Endothelial cell (in vitro differentiated cells): ENCODE results near the gene SOX6. TPM values are rescaled to one million over a fixed set of nuclear protein-coding genes. Genes with fewer than 3 reads are reported as not detected.

Experiments used
- DNase-seq: peaks from one replicate; pipeline ENCODE4 v3.0.0; 2021; ENCODE audit warnings: low spot score
- H3K27ac Mint-ChIP-seq: one replicate; pipeline ENCODE4 v1.8.0; 2021; ENCODE audit warnings: mixed read lengths, inconsistent platforms; ENCODE audit not compliant: unreplicated experiment
- H3K27me3 Mint-ChIP-seq: one replicate; pipeline ENCODE4 v1.8.0; 2021; ENCODE audit warnings: mild to moderate bottlenecking, moderate library complexity, mixed read lengths, inconsistent platforms; ENCODE audit not compliant: unreplicated experiment
- H3K36me3 Mint-ChIP-seq: one replicate; pipeline ENCODE4 v1.8.0; 2021; ENCODE audit warnings: mild to moderate bottlenecking, low read depth, mixed read lengths, inconsistent platforms; ENCODE audit not compliant: unreplicated experiment
- H3K4me1 Mint-ChIP-seq: one replicate; pipeline ENCODE4 v1.8.0; 2021; ENCODE audit warnings: mild to moderate bottlenecking, mixed read lengths, inconsistent platforms; ENCODE audit not compliant: unreplicated experiment
- H3K4me3 Mint-ChIP-seq: one replicate; pipeline ENCODE4 v1.8.0; 2021; ENCODE audit warnings: mild to moderate bottlenecking, mixed read lengths, inconsistent platforms; ENCODE audit not compliant: unreplicated experiment
- H3K9me3 Mint-ChIP-seq: one replicate; pipeline ENCODE4 v1.8.0; 2021; ENCODE audit warnings: mixed read lengths, inconsistent platforms; ENCODE audit not compliant: unreplicated experiment
- total RNA-seq: library from RNA; stranded (reverse); fragmentation: NEBNext Ultra II Directional; extraction: Animal tissue kit (Norgen Biotek cat#: 25700); gene quantifications from one replicate; pipeline ENCODE4 v1.2.1, GENCODE V29; 2021; ENCODE audit not compliant: unreplicated experiment
- TF ChIP-seq, protein P1 (sequence below): fragments of 200-600 bp; sonication (generic); IDR thresholded peaks from one replicate; pipeline ENCODE4 v1.5.0; 2021; ENCODE audit warnings: antibody characterized with exemption; ENCODE audit not compliant: unreplicated experiment

Gene SOX6
- total RNA-seq, 1 donor from 2014 or later = 21.0 TPM

- Mint-ChIP-seq H3K27ac (no peak overlapping the region), H3K4me3 (no peak overlapping the region), H3K4me1 (no peaks in the 10 kb centered on the region), H3K36me3 (no peaks in the 10 kb centered on the region), H3K27me3 (peaks cover 1% of the 10 kb centered on the region), H3K9me3 (no peaks in the 10 kb centered on the region)
- TF ChIP-seq, protein P1, sequence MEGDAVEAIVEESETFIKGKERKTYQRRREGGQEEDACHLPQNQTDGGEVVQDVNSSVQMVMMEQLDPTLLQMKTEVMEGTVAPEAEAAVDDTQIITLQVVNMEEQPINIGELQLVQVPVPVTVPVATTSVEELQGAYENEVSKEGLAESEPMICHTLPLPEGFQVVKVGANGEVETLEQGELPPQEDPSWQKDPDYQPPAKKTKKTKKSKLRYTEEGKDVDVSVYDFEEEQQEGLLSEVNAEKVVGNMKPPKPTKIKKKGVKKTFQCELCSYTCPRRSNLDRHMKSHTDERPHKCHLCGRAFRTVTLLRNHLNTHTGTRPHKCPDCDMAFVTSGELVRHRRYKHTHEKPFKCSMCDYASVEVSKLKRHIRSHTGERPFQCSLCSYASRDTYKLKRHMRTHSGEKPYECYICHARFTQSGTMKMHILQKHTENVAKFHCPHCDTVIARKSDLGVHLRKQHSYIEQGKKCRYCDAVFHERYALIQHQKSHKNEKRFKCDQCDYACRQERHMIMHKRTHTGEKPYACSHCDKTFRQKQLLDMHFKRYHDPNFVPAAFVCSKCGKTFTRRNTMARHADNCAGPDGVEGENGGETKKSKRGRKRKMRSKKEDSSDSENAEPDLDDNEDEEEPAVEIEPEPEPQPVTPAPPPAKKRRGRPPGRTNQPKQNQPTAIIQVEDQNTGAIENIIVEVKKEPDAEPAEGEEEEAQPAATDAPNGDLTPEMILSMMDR = no peak
- DNase-seq = no peak
Observed at GRCh38 chr11:16049611-16050010, 306.7 kb downstream of the SOX6 start.

DNA sequence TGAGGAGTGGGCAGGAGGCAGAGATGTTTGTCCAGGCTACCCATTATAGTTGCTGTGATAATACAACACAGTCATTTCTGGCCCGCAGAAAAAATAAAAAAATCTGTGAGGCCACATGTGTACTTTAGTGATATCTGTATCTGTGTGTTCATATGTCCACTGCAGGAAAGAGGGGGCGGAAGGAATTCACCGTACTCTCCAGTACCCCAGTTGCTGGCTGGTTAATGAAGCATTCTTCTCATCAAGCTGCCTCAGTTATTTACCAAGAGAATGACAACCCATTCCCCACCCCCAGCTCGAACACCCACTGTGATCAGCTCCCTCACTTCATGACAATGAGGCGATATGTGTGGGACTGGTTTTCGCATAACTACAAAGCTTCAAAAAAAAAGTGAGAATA is 309.3 kb downstream of the SOX6 start:
- DNase-seq = no peak

DNA sequence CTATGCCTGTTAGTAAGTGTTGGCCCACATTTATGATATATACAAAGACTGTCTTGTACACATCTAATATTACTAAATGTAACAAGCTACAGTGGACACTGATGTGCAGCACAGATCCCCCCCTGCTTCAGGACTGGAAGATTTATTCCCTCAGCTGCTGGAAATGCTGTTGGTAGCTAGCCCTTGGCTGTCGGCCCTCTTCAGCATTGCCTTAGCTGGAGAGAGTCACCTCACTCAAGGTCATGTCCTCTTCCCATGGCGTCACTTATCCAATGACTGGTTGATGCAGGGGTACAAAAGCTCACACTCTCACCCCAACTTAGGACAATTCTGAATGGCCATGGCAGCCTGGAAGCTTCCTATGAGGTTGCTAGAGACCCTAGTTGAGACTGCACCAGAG is 312.7 kb downstream of the SOX6 start:
- no peaks in the 10 kb centered on the region for H3K36me3 Mint-ChIP-seq
- TF ChIP-seq, protein P1 = no peak
- DNase-seq = no peak
- no peaks in the 10 kb centered on the region for H3K27me3 Mint-ChIP-seq
- no peaks in the 10 kb centered on the region for H3K9me3 Mint-ChIP-seq
- peaks cover 9% of the 10 kb centered on the region for H3K4me1 Mint-ChIP-seq
- H3K4me3 Mint-ChIP-seq = no peak overlapping the region
- no peak overlapping the region for H3K27ac Mint-ChIP-seq

More for the DNA sequence above, 309.3 kb downstream of the SOX6 start:
- Mint-ChIP-seq H3K9me3 (no peaks in the 10 kb centered on the region), H3K4me3 (no peak overlapping the region), H3K4me1 (peaks cover 2% of the 10 kb centered on the region), H3K36me3 (no peaks in the 10 kb centered on the region), H3K27me3 (no peaks in the 10 kb centered on the region), H3K27ac (no peak overlapping the region)
- TF ChIP-seq, protein P1 = no peak

DNA sequence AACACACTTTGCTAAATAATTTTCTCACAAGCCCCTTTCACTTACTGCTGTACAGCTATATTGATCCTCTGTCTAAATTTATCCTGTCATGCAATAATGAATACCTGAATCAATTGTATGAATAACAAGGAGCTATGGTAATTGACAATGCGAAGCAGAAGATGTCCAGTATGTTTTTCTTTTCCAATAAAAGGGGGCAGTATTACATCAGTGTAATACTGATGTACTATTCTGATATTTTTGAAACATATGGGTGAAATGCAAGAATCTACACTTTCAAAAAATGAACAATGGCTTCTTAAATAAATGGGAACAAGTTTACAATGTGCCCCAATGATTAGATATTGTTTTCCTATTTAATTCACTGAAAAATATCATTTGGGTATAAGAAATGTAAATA is 315.1 kb downstream of the SOX6 start:
- Mint-ChIP-seq H3K27me3 (no peaks in the 10 kb centered on the region), H3K4me3 (no peak overlapping the region), H3K36me3 (no peaks in the 10 kb centered on the region), H3K9me3 (no peaks in the 10 kb centered on the region), H3K4me1 (peaks cover 10% of the 10 kb centered on the region), H3K27ac (no peak overlapping the region)
- no peak for DNase-seq
- TF ChIP-seq, protein P1 = no peak

DNA sequence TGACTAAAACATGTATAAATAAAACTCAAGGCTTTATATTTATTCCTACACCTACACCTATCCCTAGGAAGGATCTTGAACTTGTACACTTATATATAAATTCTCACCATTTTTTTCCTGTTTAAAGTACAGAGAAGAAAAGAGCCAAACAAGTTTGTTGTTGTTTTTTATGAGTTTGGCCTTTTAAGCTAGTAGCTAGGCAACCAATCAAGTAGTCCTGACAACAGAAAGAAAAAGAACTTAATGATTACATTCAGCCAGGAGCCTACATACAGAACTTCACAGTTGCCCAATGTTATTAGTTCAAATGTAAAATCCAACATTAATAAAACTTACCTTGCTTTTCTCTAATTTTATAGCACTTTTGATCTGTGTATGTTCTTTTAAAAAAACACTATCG is 316.2 kb downstream of the SOX6 start:
- Mint-ChIP-seq H3K4me1 (peaks cover 10% of the 10 kb centered on the region), H3K4me3 (no peak overlapping the region), H3K27ac (no peak overlapping the region), H3K27me3 (no peaks in the 10 kb centered on the region), H3K36me3 (no peaks in the 10 kb centered on the region), H3K9me3 (no peaks in the 10 kb centered on the region)
- TF ChIP-seq, protein P1 = no peak
- no peak for DNase-seq
